ENCODE results near the gene HBQ1.
"Not testable (repeated sequence)": the region's sequence is repeated elsewhere in the genome, so short reads cannot be mapped to it uniquely, and the experiment has no call there.

HBQ1 gene

GRCh38 chr16:162271-162991 lies 17.8 kb upstream of the HBQ1 start:
- DNase-seq = no peak

- DNase-seq = not testable (repeated sequence)
Observed at GRCh38 chr16:163139-163538, 17.1 kb upstream of the HBQ1 start.

DNA sequence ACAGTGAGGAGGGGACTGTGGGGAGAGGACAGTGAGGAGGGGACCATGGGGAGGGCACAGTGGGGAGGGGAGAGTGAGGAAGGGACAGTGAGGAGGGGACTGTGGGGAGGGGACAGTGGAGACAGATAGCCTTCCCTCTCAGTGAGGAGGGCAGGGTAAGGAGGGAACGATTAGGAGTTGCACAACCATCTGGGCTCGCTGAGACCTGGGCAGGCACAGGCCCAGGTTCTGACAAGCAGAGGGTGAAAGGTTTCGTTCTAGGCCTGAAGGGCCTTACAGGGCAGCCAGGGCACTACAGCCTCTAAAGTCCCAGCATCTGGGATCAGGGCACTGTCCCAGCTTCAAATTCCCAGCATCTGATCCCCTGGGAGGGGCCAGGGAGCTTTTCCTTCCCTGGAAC lies 16.6 kb upstream of the HBQ1 start:
- DNase-seq = not testable (repeated sequence)

DNA sequence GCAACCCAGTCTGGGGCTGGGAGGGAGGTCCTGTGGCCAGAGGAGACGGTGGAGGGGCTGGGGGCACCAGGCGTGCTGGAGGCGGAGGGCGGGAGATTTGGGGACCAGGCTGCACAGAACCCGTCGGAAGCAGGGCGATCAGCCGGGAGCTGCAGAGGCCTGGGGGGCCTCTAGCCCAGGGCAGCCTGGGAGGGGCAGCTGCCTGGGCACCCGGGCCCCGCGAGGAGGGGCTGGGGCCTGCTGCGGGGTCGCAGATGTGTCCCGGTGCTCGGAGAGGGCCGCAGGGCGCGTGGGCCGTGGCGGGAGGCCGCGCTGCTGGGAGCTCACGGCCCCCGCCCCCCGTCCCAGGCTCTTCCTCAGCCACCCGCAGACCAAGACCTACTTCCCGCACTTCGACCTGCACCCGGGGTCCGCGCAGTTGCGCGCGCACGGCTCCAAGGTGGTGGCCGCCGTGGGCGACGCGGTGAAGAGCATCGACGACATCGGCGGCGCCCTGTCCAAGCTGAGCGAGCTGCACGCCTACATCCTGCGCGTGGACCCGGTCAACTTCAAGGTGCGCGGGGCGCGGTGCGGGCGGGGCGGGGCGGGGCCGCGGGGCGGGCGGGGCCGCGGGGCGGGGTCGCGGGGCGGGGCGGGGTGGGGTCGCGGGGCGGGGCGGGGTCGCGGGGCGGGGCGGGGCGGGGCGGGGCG lies 16.0 kb upstream of the HBQ1 start:
- not testable (repeated sequence) for DNase-seq

DNA sequence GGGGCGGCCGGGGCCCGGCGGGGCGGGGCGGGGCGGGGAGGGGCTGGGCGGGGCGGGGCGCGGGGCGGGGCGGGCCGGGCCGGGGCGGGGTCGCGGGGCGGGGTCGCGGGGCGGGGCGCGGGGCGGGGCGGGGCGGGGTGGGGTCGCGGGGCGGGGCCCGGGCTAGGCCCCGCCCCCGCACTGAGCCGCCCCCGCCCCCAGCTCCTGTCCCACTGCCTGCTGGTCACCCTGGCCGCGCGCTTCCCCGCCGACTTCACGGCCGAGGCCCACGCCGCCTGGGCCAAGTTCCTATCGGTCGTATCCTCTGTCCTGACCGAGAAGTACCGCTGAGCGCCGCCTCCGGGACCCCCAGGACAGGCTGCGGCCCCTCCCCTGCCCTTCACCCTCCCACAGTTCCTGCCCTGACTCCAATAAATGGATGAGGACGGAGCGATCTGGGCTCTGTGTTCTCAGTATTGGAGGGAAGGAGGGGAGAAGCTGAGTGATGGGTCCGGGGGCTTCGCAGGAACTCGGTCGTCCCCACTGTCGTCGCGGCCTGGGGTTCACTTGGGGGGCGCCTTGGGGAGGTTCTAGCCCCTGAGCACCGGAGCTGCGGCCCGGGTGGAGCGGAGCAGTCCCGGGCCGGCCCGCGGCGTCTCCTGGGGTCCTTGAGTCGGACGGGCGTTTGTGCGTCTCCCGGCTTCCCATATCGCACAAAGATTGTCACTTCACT lies 15.3 kb upstream of the HBQ1 start:
- DNase-seq = no peak

DNA sequence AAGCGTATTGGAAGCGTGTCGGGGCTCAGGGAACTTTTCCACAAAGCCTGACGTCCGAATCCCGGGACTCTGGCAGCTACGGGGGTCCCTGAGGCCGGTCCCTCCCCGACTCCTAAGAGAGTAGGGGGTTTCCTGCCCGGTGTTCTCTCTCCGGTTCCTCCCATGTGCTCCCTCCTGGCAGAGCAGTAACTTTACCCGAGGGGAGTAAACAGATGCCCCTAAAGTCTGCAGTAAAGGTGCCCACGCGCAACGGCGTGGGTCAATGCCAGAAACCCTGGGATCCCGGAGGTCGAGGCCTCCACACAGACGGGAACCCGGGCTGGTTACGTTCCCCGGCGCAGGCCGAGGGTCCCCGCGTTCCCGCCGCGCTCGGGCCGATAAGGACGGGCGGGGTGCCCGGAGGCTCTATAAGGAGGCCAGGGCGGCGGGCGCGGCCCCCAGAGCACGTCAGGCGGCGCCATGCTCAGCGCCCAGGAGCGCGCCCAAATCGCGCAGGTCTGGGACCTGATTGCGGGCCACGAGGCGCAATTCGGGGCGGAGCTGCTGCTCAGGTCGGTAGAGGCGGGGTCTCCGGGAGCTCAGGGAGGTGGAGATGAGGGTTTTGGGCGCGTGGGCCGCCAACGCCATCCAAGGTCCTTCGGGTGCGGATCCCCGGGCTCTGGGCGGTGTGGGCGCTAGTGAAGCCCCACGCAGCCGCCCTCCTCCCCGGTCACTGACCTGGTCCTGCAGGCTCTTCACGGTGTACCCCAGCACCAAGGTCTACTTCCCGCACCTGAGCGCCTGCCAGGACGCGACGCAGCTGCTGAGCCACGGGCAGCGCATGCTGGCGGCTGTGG lies 14.5 kb upstream of the HBQ1 start, which contains the start of gene HBM:
Gene HBM (plus strand): TSS at position 440 of the 836 bp plus-strand sequence. CDS start 20 bp downstream, at position 460.
- no peak for DNase-seq

DNA sequence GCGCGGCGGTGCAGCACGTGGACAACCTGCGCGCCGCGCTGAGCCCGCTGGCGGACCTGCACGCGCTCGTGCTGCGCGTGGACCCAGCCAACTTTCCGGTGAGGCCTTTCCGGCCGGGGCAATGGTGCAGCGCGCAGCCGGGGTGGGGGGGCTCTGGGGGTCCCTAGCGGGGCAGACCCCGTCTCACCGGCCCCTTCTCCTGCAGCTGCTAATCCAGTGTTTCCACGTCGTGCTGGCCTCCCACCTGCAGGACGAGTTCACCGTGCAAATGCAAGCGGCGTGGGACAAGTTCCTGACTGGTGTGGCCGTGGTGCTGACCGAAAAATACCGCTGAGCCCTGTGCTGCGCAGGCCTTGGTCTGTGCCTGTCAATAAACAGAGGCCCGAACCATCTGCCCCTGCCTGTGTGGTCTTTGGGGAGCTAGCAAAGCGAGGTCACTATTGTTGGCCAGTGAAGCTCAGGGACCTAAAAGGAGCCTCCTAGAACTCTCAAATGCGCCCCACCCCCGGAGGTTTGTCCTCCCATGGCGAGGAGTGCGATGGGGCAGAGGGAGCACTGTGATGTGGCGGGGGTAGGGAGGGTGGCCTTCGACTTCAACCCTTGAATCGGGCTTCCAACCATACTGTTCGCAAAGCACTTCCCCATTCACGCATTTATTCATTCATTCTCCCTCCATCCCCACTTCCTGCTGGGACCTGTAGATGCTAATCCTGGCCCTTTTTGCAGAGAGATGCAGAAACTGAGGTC lies 13.7 kb upstream of the HBQ1 start:
- DNase-seq = no peak

- no peak for DNase-seq
Observed at GRCh38 chr16:167122-167690, 13.1 kb upstream of the HBQ1 start.

GRCh38 chr16:168424-168823 lies 11.8 kb upstream of the HBQ1 start:
- no peak for DNase-seq

DNA sequence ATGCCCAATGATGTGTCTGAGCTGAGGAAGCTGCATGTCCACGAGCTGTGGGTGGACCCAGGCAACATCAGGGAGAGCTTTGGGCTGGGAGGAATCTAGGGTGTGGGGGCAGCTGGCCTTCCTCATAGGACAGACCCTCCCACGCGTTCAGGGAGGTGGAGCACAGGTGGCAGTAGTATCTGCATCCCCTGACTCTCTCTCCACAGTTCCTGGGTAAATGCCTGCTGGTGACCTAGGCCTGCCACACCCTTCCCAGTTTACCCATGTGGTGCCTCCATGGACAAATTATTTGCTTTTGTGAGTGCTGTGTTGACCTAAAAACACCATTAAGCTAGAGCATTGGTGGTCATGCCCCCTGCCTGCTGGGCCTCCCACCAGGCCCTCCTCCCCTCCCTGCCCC lies 11.2 kb upstream of the HBQ1 start:
- no peak for DNase-seq

DNA sequence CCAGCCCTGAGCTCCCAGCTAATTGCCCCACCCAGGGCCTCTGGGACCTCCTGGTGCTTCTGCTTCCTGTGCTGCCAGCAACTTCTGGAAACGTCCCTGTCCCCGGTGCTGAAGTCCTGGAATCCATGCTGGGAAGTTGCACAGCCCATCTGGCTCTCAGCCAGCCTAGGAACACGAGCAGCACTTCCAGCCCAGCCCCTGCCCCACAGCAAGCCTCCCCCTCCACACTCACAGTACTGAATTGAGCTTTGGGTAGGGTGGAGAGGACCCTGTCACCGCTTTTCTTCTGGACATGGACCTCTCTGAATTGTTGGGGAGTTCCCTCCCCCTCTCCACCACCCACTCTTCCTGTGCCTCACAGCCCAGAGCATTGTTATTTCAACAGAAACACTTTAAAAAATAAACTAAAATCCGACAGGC lies 10.2 kb upstream of the HBQ1 start:
- not testable (repeated sequence) for DNase-seq

GRCh38 chr16:170788-171187 lies 9.5 kb upstream of the HBQ1 start:
- no peak for DNase-seq

GRCh38 chr16:172374-172941 lies 7.8 kb upstream of the HBQ1 start, which contains the start of gene HBA2:
HBA2 (plus strand) TSS chr16:172876; CDS start chr16:172913, 37 bp downstream.
- DNase-seq = not testable (repeated sequence)

- DNase-seq = not testable (repeated sequence)
Observed at GRCh38 chr16:173211-173854, 6.9 kb upstream of the HBQ1 start.

- DNase-seq = not testable (repeated sequence)
Observed at GRCh38 chr16:173928-174769, 6.1 kb upstream of the HBQ1 start.

DNA sequence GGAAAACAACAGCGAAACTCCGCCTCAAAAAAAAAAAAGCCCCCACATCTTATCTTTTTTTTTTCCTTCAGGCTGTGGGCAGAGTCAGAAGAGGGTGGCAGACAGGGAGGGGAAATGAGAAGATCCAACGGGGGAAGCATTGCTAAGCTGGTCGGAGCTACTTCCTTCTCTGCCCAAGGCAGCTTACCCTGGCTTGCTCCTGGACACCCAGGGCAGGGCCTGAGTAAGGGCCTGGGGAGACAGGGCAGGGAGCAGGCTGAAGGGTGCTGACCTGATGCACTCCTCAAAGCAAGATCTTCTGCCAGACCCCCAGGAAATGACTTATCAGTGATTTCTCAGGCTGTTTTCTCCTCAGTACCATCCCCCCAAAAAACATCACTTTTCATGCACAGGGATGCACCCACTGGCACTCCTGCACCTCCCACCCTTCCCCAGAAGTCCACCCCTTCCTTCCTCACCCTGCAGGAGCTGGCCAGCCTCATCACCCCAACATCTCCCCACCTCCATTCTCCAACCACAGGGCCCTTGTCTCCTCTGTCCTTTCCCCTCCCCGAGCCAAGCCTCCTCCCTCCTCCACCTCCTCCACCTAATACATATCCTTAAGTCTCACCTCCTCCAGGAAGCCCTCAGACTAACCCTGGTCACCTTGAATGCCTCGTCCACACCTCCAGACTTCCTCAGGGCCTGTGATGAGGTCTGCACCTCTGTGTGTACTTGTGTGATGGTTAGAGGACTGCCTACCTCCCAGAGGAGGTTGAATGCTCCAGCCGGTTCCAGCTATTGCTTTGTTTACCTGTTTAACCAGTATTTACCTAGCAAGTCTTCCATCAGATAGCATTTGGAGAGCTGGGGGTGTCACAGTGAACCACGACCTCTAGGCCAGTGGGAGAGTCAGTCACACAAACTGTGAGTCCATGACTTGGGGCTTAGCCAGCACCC lies 5.0 kb upstream of the HBQ1 start:
- DNase-seq = no peak

- DNase-seq = not testable (repeated sequence)
Observed at GRCh38 chr16:176006-176405, 4.3 kb upstream of the HBQ1 start.

Data from midbrain (tissue), 1 donor.